ENCODE measurements around the gene ERVK3-1. TPM values are rescaled to one million over a fixed set of nuclear protein-coding genes. Genes with fewer than 3 reads are reported as not detected.
A peak's percentile ranks its signal among the peaks of the same experiment; 100 is the strongest.

The ERVK3-1 gene
- total RNA-seq, 1 donor from 2014 or later = 17.1 TPM

DNA sequence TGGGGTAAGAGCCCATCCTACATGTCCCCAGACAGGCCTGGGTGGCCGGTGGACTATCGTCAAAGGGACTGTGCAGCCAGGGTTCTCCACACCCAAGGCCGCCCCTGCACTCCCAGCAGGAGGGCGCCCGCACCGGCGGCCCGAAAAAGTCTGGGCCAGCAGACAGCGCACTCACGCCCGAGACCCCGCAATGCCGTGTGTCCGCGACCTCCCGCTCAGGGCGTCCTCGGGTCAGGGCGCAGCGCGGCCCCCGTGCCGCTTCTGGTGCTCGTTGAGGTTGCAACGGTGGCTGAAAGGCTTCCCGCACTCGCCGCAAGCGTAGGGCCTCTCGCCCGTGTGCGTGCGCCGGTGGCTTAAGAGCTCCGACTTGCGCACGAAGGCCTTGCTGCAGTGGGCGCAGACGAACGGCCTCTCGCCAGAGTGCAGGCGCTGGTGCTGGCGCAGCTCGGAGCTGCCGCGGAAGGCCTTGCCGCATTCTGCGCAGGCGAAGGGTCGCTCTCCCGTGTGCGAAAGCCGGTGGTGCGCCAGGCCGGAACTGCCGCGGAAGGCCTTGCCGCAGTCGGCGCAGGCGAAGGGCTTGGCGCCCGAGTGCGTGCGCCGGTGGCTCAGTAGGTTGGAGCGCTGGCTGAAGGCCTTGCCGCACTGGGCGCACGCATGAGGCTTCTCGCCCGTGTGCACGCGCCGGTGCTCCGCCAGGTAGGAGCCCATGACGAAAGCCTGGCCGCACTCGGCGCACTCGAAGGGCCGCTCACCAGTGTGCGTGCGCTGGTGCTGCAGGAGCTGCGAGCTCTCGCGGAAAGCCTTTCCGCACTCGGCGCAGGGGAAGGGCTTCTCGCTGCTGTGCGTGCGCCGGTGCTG lies 51.0 kb downstream of the ERVK3-1 start:
- intact Hi-C loops (cut with DNase I) = no loop called here
- peak; percentile 62 for DNase-seq (ENCODE audit: low spot score)

DNA sequence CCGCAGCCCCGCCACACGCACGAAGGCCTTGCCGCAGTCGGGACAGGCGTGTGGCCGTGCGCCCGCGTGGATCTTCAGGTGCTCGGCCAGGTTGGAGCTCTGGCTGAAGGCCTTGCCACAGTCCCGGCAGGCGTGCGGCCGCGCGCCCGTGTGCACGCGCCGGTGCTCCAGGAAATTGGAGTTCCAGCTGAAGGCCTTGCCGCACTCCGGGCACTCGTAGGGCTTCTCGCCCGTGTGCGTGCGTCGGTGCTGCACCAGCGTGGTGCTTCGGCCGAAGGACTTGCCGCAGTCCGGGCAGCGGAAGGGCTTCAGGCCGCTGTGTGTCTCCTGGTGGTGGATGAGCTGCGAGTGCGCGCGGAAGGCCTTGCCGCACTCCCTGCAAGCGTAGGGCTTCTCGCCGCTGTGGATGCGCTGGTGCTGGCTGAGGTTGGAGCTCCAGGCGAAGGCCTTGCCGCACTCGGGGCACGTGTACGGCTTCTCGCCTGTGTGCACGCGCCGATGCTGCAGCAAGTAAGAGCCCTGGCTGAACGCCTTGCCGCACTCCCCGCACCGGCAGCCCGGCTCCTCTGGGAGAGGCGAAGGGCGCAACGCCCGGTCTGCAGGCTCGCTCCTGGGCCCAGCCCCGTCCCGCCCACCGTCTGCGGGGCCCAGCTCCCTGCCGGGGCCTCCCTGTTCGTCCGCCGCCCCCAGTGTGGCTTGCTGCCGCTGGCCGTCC lies 51.7 kb downstream of the ERVK3-1 start:
- DNase-seq (ENCODE audit: low spot score) = peak; percentile 73
- intact Hi-C loops (cut with DNase I) = no loop called here

GRCh38 chr19:58357481-58358145 lies 52.4 kb downstream of the ERVK3-1 start:
- intact Hi-C loops (cut with DNase I) = no loop called here
- DNase-seq (ENCODE audit: low spot score) = peak; percentile 66

DNA sequence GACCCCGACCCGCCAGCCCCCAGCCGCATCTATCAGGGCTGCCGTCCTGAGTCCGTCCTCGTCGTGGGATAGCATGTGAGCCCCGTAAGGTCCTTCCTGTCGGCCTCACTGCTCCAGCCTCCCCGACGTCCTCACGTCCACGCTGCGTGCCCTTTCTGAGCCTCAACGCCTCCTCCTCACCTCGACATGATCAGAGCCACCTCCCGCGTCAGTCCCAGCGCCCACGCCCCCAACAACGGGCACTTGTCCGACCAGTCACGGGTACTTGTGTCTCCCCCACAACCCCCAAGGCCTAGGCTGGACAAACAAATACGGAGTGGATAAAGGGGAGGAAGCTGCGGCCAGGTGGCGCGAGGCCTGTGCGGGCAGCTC lies 56.7 kb downstream of the ERVK3-1 start:
- intact Hi-C loops (cut with DNase I) = no loop called here
- no peak for DNase-seq (ENCODE audit: low spot score)

- DNase-seq (ENCODE audit: low spot score) = peak; percentile 98
- intact Hi-C loops (cut with DNase I) = no loop called here
These were observed 57.3 kb downstream of the ERVK3-1 start, which contains the start of gene ZNF497 for GRCh38 chr19:58362272-58362994. ZNF497 (minus strand) TSS chr19:58362751; CDS start chr19:58357635, 5,116 bp downstream.

- intact Hi-C loops (cut with DNase I) = no loop called here
- DNase-seq (ENCODE audit: low spot score) = no peak
These were observed 59.0 kb downstream of the ERVK3-1 start for GRCh38 chr19:58364146-58364545.

Small RNA genes lying within 50 kb of the gene (microRNA-seq; reads per million reads assigned to microRNA genes)
- not detected for gene MIR6806

Other genes starting within 250 kb of the ERVK3-1 start
- 4.2 TPM for gene ZNF135, start 246.1 kb upstream of the ERVK3-1 start, total RNA-seq
- gene ZSCAN18, start 207.1 kb upstream of the ERVK3-1 start, total RNA-seq = 71.7 TPM
- 8.6 TPM for gene ZNF329, start 154.6 kb upstream of the ERVK3-1 start, total RNA-seq
- gene ZNF274, start 122.3 kb upstream of the ERVK3-1 start, total RNA-seq = 26.7 TPM
- gene ZNF544, start 76.5 kb upstream of the ERVK3-1 start, total RNA-seq = 28.1 TPM
- 6.2 TPM for gene ZNF8, start 26.4 kb upstream of the ERVK3-1 start, total RNA-seq
- 2.1 TPM for gene ZSCAN22, start 21.6 kb downstream of the ERVK3-1 start, total RNA-seq
- 5.2 TPM for gene A1BG, start 48.1 kb downstream of the ERVK3-1 start, total RNA-seq
- 0.40 TPM for gene ZNF497, start 57.4 kb downstream of the ERVK3-1 start, total RNA-seq
- gene ZNF837, start 75.7 kb downstream of the ERVK3-1 start, total RNA-seq = 0.54 TPM
- 394 TPM for gene RPS5, start 81.9 kb downstream of the ERVK3-1 start, total RNA-seq
- gene RNF225, start 90.3 kb downstream of the ERVK3-1 start, total RNA-seq = not detected
- 19.8 TPM for gene ZNF584, start 103.3 kb downstream of the ERVK3-1 start, total RNA-seq
- gene ZNF132, start 134.8 kb downstream of the ERVK3-1 start, total RNA-seq = 5.4 TPM
- gene ZNF324B, start 146.2 kb downstream of the ERVK3-1 start, total RNA-seq = 3.7 TPM
- gene ZNF324, start 161.7 kb downstream of the ERVK3-1 start, total RNA-seq = 5.1 TPM
- 5.8 TPM for gene ZNF446, start 171.0 kb downstream of the ERVK3-1 start, total RNA-seq
- gene SLC27A5, start 206.6 kb downstream of the ERVK3-1 start, total RNA-seq = 2.0 TPM
- 13.8 TPM for gene ZBTB45, start 214.4 kb downstream of the ERVK3-1 start, total RNA-seq
- 140 TPM for gene TRIM28, start 238.7 kb downstream of the ERVK3-1 start, total RNA-seq
- 138 TPM for gene CHMP2A, start 249.7 kb downstream of the ERVK3-1 start, total RNA-seq